HG03521 (cell line): Measurements from ENCODE around the gene FAM228A.

Experiments used
- ATAC-seq: cut with Tn5 transposase; IDR thresholded peaks from one replicate; pipeline ENCODE4 v1.9.1; 2021; ENCODE audit warnings: mild to moderate bottlenecking, moderate library complexity; ENCODE audit not compliant: unreplicated experiment

Gene FAM228A

DNA sequence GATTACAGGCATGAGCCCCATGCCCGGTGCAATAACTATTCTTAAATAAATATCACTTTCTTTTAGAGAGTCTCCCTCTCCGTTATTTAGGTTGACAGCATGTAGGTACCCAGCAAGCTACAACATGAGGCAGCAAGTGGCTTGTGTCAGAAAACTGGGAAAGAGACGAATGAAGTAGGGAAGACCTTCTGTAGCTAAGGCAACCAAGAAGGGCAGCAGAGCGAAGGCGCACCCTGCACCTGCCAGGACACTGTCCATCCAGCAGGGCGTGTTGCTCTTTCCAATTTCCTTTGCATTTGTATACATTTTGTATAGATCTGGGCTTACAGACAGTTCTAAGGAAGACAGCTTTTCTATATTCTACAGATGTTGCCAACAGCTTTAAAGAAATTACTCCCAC, 48.1 kb downstream of the FAM228A start:
- no peak for ATAC-seq

DNA sequence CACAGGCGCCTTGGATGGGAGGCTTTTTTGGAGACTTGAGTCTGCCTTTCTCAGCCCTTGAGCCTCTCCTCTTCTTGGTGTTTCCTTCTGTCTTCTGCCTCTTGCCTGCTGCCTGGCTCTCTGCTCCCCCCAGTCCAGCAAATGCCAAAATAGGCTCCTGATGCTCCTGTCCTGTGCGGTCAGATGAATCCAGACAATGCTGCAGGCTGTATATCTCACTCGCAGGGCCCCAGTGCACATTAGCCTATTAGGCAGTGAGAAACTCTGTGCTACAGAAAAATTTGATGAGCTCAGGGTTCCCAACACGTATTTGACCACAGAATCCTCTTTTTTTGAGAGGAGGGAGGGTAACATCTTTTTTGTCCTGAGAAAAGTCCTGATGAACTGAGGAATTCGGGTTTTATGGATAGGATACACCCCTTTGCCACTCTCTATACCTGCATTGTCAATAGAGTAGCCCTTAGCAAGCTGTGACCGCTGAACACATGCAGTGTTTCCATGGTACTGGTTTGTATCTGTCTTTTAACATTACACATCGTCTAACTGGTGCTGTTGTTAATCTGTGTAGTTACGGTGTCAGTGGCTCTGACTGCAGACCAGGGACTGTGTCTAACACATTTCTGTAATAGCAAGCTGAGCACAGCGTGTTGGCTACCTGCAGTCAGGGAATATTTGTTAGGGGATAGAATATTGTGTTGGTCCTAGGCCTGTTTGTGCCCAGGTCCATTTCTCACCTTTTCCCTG, 50.8 kb downstream of the FAM228A start:
- ATAC-seq, result no peak

DNA sequence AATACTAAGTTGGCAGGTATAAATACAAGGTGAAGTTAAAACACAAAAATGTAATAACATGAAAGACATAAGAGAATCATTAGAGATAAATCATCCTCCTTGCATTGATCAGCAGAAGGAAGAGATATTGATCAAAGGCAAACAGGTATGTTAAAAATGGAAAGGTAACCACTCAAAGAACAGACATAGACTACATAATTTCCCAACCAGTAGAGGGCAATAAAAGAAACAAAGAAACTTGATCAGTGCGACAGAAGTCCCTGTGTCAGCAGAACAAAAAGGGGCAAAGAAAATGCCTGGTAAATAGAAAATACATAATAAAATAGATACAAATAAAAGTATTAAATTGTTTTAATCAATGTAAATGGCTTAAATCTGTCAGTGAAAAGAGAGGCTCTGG, 53.6 kb downstream of the FAM228A start:
- ATAC-seq, result no peak

DNA sequence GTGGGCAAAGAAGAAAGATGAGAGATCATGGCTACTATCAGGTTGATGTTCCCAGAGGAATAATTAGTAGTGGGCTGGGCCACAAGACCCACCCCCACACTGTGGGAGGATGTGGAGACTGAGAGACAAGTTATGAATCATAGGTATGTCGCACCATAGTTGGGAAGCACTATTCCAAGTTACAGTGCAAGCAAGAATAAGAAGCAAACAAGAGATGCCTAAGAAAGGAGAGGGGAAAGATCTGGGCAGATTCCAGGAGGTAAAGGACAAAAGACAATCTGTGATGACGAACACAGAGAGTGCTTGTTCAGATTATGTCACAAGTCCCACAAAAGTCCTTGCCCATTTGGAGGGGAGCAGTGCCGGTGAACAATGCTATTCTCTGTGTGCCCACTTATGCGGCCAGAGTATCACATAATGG, 56.6 kb downstream of the FAM228A start:
- no peak for ATAC-seq

DNA sequence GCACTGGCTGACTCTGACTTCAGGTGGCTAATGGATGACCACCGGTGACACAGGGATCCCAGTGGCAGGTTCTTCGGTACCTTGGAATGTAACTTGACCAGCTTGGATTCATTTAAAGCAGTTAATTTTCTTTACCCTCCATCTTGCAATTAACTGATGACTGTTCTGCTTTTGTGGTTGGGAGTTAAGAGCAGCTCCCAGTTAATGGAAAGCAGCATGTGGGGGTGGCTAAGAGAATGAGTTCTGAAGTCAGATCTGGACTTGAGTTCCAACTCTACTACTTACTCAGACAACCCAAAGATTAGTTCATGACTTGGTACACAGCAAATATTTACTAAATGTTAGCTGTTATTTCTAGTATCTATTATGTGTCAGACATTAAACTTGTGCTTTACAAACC, 58.5 kb downstream of the FAM228A start:
- no peak for ATAC-seq

DNA sequence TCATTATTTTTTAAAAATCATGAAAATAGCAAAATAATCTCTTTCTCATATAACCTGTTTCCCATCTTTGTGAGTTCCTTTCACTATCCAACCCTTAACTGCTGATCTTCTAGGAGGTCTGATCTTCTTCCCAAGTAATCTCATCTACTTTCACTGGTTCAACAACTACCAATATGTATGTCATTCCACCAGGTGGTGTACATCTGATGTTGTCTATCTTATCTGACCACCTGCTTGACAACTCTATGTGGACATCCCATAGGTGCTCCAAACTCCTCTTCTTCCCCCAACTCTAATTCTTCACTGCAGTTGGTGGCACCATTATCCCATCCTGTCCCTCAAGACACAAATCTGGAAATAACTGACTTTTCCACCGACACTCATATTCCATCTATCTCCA, 62.5 kb downstream of the FAM228A start:
- ATAC-seq, result no peak

DNA sequence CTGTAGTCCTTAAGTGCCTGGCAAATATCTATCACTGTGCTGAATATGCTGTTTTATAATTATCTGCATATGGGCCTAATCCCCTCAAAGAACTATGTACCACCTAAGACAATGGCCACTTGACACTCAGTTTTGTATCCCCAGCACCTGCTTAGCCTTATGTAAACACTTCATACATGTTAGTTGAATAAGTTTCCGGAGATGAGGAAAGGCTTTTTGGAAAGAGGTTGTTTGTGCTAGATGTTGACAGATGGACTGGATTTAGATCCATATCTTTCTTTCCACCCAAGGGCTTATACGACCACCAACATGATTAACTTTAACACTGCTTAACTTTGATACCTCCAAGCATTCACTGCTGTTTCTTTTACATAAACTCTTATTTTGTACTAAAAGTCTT, 63.3 kb downstream of the FAM228A start:
- no peak for ATAC-seq

DNA sequence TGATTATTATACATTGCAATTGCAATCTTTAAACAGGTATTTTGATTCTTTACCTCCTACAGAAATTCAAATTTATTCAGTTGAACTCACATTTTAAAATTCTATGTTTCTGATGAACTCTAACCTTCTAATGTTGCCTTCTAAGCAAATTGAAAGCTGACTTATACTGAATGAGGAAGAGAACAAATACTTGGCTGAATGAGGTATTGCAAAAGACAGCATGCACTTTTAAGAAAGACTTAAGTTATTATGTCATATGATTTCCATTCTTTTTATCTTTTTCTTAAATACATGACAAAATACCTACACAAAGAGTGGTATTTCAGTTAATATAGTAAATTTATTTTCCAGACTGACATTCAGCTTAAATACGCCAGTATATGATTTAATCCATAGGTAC, 64.7 kb downstream of the FAM228A start:
- no peak for ATAC-seq
